ENCODE measurements around the gene EGLN3. TPM values are rescaled to one million over a fixed set of nuclear protein-coding genes. Genes with fewer than 3 reads are reported as not detected.

The EGLN3 gene
- total RNA-seq, 1 experiment from 2014 or later: 0.22 TPM

DNA sequence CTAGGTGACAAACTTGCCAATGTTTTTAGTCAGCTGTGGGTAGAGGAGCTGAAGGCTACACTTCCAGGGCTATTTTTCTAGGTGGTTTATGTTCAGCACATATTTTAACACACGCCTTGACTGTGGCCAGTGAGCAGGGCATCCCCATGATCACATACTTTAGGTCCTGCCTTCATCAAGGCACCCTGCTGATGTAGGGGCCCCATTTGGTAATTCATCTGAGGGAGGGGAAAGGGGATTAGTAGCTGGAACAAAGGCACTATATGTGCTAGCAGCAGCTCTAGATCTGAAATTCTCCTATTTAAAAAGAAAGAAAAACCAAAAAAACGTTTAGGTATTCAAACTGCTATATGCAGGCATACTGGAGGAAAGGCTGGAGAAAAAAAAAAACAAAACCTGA is 14.5 kb downstream of the EGLN3 start:
- Histone ChIP-seq H3K27ac (ENCODE audit: low read length) (no peak overlapping the region), H3K9ac (ENCODE audit: low read length) (no peak overlapping the region), H2AFZ (ENCODE audit: low read length) (no peak overlapping the region), H3K9me2 (replicated peaks; ENCODE audit: insufficient read depth, low read length) (no peaks in the 10 kb centered on the region), H3K4me3 (ENCODE audit: low read length) (no peak overlapping the region), H3K4me1 (ENCODE audit: low read length) (peaks cover 2% of the 10 kb centered on the region; the same call in 1 of the 2 replicates), H3K9me3 (ENCODE audit: low read length) (no peaks in the 10 kb centered on the region), H4K20me1 (ENCODE audit: insufficient read depth, low read depth, low read length) (no peaks in the 10 kb centered on the region), H3K4me2 (ENCODE audit: low read depth, low read length, poor library complexity, severe bottlenecking) (no peak overlapping the region), H3K36me3 (ENCODE audit: insufficient read depth, low read length) (no peaks in the 10 kb centered on the region), H3K27me3 (ENCODE audit: low read length) (no peaks in the 10 kb centered on the region), H3K79me2 (ENCODE audit: low read length) (no peaks in the 10 kb centered on the region)
- DNase-seq: no peak

DNA sequence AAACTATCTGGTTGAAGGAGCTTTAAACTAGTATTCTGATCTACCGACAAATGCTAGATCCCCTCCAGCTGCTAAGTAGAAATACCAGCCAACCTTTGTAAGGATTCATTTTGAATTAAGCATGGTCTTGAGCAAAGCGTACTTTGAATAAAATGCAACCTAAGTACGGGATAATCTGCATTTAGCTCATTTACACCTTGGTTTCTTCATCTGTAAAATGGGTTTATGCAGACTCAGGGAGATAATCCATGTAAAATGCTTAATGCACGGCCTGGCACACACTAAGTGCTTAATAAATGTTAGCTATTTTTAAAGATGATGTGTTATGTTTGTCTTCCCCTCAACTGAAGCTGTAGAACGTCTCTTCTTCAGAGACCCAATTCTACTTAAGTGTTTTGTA is 15.9 kb downstream of the EGLN3 start:
- peaks cover 2% of the 10 kb centered on the region; the same call in 1 of the 2 replicates for H3K4me1 ChIP-seq (ENCODE audit: low read length)
- no peak overlapping the region for H3K27ac ChIP-seq (ENCODE audit: low read length)
- no peak overlapping the region for H3K4me3 ChIP-seq (ENCODE audit: low read length)
- no peaks in the 10 kb centered on the region for H3K36me3 ChIP-seq (ENCODE audit: insufficient read depth, low read length)
- H3K79me2 ChIP-seq (ENCODE audit: low read length): no peaks in the 10 kb centered on the region
- H2AFZ ChIP-seq (ENCODE audit: low read length): no peak overlapping the region
- no peaks in the 10 kb centered on the region for H3K9me2 ChIP-seq (replicated peaks; ENCODE audit: insufficient read depth, low read length)
- no peaks in the 10 kb centered on the region for H4K20me1 ChIP-seq (ENCODE audit: insufficient read depth, low read depth, low read length)
- H3K9me3 ChIP-seq (ENCODE audit: low read length): no peaks in the 10 kb centered on the region
- no peak overlapping the region for H3K9ac ChIP-seq (ENCODE audit: low read length)
- no peaks in the 10 kb centered on the region for H3K27me3 ChIP-seq (ENCODE audit: low read length)
- H3K4me2 ChIP-seq (ENCODE audit: low read depth, low read length, poor library complexity, severe bottlenecking): no peak overlapping the region
- no peak for DNase-seq

- H3K4me2 ChIP-seq (ENCODE audit: low read depth, low read length, poor library complexity, severe bottlenecking): no peak overlapping the region
- no peak overlapping the region for H3K4me3 ChIP-seq (ENCODE audit: low read length)
- H2AFZ ChIP-seq (ENCODE audit: low read length): no peak overlapping the region
- no peaks in the 10 kb centered on the region for H3K9me2 ChIP-seq (replicated peaks; ENCODE audit: insufficient read depth, low read length)
- no peak for DNase-seq
- H3K27me3 ChIP-seq (ENCODE audit: low read length): no peaks in the 10 kb centered on the region
- H3K9me3 ChIP-seq (ENCODE audit: low read length): no peaks in the 10 kb centered on the region
- no peaks in the 10 kb centered on the region for H3K36me3 ChIP-seq (ENCODE audit: insufficient read depth, low read length)
- H3K79me2 ChIP-seq (ENCODE audit: low read length): no peaks in the 10 kb centered on the region
- no peak overlapping the region for H3K9ac ChIP-seq (ENCODE audit: low read length)
- no peaks in the 10 kb centered on the region for H4K20me1 ChIP-seq (ENCODE audit: insufficient read depth, low read depth, low read length)
- H3K4me1 ChIP-seq (ENCODE audit: low read length): peaks cover 2% of the 10 kb centered on the region; the same call in 1 of the 2 replicates
- no peak overlapping the region for H3K27ac ChIP-seq (ENCODE audit: low read length)
These were observed 16.7 kb downstream of the EGLN3 start for GRCh38 chr14:33934043-33934750.

DNA sequence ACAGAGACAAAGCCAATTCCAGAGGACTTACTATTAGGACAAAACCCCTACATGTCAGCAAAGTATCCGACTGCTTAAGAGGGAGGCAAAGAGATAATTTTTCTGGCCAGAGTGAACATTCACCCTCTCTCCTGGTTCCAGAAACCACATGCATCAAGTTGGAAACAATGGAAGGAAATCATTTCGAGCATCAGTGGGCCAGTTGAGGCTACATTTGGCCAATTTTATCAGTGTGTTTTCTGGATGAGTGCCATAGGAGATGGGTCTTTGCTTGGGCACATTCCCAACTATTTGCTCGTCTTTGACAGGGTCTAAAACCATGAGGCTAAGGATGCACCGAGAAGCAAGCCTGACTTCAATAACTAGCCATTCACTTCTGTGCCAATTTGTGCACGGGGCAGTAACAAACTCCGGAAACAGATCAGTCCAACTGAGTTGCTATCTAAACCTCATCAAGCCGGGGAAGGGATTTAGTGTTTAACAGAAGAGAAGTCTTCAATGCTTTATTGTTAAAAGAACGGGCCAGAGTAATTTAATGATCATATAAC is 17.4 kb downstream of the EGLN3 start:
- Histone ChIP-seq H3K9ac (ENCODE audit: low read length) (no peak overlapping the region), H3K9me2 (replicated peaks; ENCODE audit: insufficient read depth, low read length) (no peaks in the 10 kb centered on the region), H3K4me3 (ENCODE audit: low read length) (no peak overlapping the region), H2AFZ (ENCODE audit: low read length) (no peak overlapping the region), H3K79me2 (ENCODE audit: low read length) (no peaks in the 10 kb centered on the region), H3K9me3 (ENCODE audit: low read length) (no peaks in the 10 kb centered on the region), H3K27ac (ENCODE audit: low read length) (no peak overlapping the region), H4K20me1 (ENCODE audit: insufficient read depth, low read depth, low read length) (no peaks in the 10 kb centered on the region), H3K36me3 (ENCODE audit: insufficient read depth, low read length) (no peaks in the 10 kb centered on the region), H3K4me1 (ENCODE audit: low read length) (peaks cover 2% of the 10 kb centered on the region; the same call in 1 of the 2 replicates), H3K27me3 (ENCODE audit: low read length) (no peaks in the 10 kb centered on the region), H3K4me2 (ENCODE audit: low read depth, low read length, poor library complexity, severe bottlenecking) (no peak overlapping the region)
- DNase-seq: no peak

DNA sequence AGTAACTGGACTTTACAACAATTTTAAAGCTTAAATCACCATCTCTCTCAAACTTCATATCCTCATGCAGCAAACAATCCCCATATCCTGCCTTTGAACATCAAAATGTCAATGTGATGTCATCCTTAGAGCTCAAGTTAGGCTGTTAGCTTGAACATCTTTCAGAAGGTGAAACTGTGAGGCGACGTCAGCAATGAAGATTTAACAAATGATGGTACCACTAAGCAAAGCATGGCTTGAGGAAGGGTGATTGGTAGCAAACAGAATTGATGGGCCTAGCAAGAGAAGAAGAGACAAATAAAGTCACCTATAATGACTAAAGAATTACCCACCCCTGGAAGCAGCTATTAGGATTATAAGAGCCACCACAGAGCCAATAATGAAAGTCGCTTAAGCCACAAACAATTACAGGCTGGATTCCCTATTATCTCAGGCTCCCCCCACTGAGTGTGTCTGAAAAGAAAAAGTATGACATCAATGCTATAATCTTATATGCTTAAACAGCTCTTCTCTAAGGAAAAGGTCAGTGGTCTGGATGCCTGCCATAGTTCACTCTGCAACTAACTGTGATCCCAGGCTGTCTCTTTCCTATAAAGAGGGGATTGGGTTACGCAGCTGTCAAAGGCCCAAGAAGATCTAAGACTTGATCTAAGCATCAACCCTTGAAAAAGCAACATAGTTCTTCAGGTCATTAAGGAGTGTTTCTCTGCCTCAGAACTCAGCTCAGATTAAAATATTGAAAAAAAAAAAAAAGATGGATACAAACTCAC is 18.1 kb downstream of the EGLN3 start:
- no peaks in the 10 kb centered on the region for H3K4me1 ChIP-seq (ENCODE audit: low read length)
- H3K9ac ChIP-seq (ENCODE audit: low read length): no peak overlapping the region
- no peaks in the 10 kb centered on the region for H3K36me3 ChIP-seq (ENCODE audit: insufficient read depth, low read length)
- H3K27me3 ChIP-seq (ENCODE audit: low read length): no peaks in the 10 kb centered on the region
- no peak overlapping the region for H3K27ac ChIP-seq (ENCODE audit: low read length)
- no peaks in the 10 kb centered on the region for H3K9me3 ChIP-seq (ENCODE audit: low read length)
- H3K9me2 ChIP-seq (replicated peaks; ENCODE audit: insufficient read depth, low read length): no peaks in the 10 kb centered on the region
- no peak for DNase-seq
- no peaks in the 10 kb centered on the region for H4K20me1 ChIP-seq (ENCODE audit: insufficient read depth, low read depth, low read length)
- H3K4me3 ChIP-seq (ENCODE audit: low read length): no peak overlapping the region
- H3K79me2 ChIP-seq (ENCODE audit: low read length): no peaks in the 10 kb centered on the region
- H2AFZ ChIP-seq (ENCODE audit: low read length): no peak overlapping the region
- H3K4me2 ChIP-seq (ENCODE audit: low read depth, low read length, poor library complexity, severe bottlenecking): no peak overlapping the region

DNA sequence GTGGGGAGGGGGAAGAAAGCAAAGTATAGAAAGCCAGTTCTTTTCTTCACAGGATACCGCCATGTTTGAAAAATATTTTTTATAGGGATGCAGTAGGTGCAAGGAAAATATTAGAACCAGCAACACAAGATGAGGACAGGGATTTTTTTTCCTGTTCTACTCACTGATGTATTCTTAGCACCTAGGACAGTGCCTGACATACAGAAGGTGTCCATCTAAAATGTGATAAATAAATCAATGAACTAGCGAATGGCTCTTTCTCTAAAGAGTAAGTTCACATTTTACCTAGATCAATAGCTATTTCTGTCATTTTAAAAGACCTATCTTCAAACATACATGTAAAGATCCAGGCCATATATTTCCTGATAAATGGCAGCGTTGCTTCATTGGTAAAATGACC is 18.8 kb downstream of the EGLN3 start:
- Histone ChIP-seq H4K20me1 (ENCODE audit: insufficient read depth, low read depth, low read length) (no peaks in the 10 kb centered on the region), H3K9me2 (replicated peaks; ENCODE audit: insufficient read depth, low read length) (no peaks in the 10 kb centered on the region), H3K36me3 (ENCODE audit: insufficient read depth, low read length) (no peaks in the 10 kb centered on the region), H3K4me3 (ENCODE audit: low read length) (no peak overlapping the region), H3K27ac (ENCODE audit: low read length) (no peak overlapping the region), H3K4me1 (ENCODE audit: low read length) (no peaks in the 10 kb centered on the region), H3K9ac (ENCODE audit: low read length) (no peak overlapping the region), H3K27me3 (ENCODE audit: low read length) (no peaks in the 10 kb centered on the region), H3K4me2 (ENCODE audit: low read depth, low read length, poor library complexity, severe bottlenecking) (no peak overlapping the region), H3K9me3 (ENCODE audit: low read length) (no peaks in the 10 kb centered on the region), H3K79me2 (ENCODE audit: low read length) (no peaks in the 10 kb centered on the region), H2AFZ (ENCODE audit: low read length) (no peak overlapping the region)
- no peak for DNase-seq

- Histone ChIP-seq H3K4me1 (ENCODE audit: low read length) (no peaks in the 10 kb centered on the region), H2AFZ (ENCODE audit: low read length) (no peak overlapping the region), H3K9ac (ENCODE audit: low read length) (no peak overlapping the region), H3K79me2 (ENCODE audit: low read length) (no peaks in the 10 kb centered on the region), H3K27ac (ENCODE audit: low read length) (no peak overlapping the region), H3K9me3 (ENCODE audit: low read length) (no peaks in the 10 kb centered on the region), H3K4me3 (ENCODE audit: low read length) (no peak overlapping the region), H3K4me2 (ENCODE audit: low read depth, low read length, poor library complexity, severe bottlenecking) (no peak overlapping the region), H3K9me2 (replicated peaks; ENCODE audit: insufficient read depth, low read length) (no peaks in the 10 kb centered on the region), H3K36me3 (ENCODE audit: insufficient read depth, low read length) (no peaks in the 10 kb centered on the region), H4K20me1 (ENCODE audit: insufficient read depth, low read depth, low read length) (no peaks in the 10 kb centered on the region), H3K27me3 (ENCODE audit: low read length) (no peaks in the 10 kb centered on the region)
- DNase-seq: no peak
These were observed 19.4 kb downstream of the EGLN3 start for GRCh38 chr14:33931461-33931860.

- Histone ChIP-seq H4K20me1 (ENCODE audit: insufficient read depth, low read depth, low read length) (no peaks in the 10 kb centered on the region), H3K4me2 (ENCODE audit: low read depth, low read length, poor library complexity, severe bottlenecking) (no peak overlapping the region), H3K79me2 (ENCODE audit: low read length) (no peaks in the 10 kb centered on the region), H3K4me3 (ENCODE audit: low read length) (no peak overlapping the region), H3K27ac (ENCODE audit: low read length) (no peak overlapping the region), H3K36me3 (ENCODE audit: insufficient read depth, low read length) (no peaks in the 10 kb centered on the region), H3K27me3 (ENCODE audit: low read length) (no peaks in the 10 kb centered on the region), H2AFZ (ENCODE audit: low read length) (no peak overlapping the region), H3K4me1 (ENCODE audit: low read length) (no peaks in the 10 kb centered on the region), H3K9ac (ENCODE audit: low read length) (no peak overlapping the region), H3K9me2 (replicated peaks; ENCODE audit: insufficient read depth, low read length) (no peaks in the 10 kb centered on the region), H3K9me3 (ENCODE audit: low read length) (no peaks in the 10 kb centered on the region)
- DNase-seq: no peak
These were observed 20.4 kb downstream of the EGLN3 start for GRCh38 chr14:33930439-33930838.
